ENCODE data around the gene SLC48A1.

SLC48A1 gene

GRCh38 chr12:47791351-47791746, 18.3 kb downstream of the SLC48A1 start:
- Histone ChIP-seq H3K4me3 (ENCODE audit: low read length) (no peak overlapping the region), H3K36me3 (ENCODE audit: insufficient read depth, low read depth, low read length) (peaks cover 84% of the 10 kb centered on the region), H3K27ac (ENCODE audit: low read length) (no peak overlapping the region), H3K27me3 (ENCODE audit: insufficient read depth, low read length) (no peaks in the 10 kb centered on the region), H3K9me3 (ENCODE audit: insufficient read depth, low read depth, low read length) (no peaks in the 10 kb centered on the region), H3K9ac (ENCODE audit: low read depth, low read length) (no peak overlapping the region), H3K4me1 (ENCODE audit: insufficient read depth, low read length) (no peaks in the 10 kb centered on the region)

GRCh38 chr12:47791874-47792273, 18.8 kb downstream of the SLC48A1 start:
- Histone ChIP-seq H3K9me3 (ENCODE audit: insufficient read depth, low read depth, low read length) (no peaks in the 10 kb centered on the region), H3K9ac (ENCODE audit: low read depth, low read length) (no peak overlapping the region), H3K4me1 (ENCODE audit: insufficient read depth, low read length) (no peaks in the 10 kb centered on the region), H3K27me3 (ENCODE audit: insufficient read depth, low read length) (no peaks in the 10 kb centered on the region), H3K27ac (ENCODE audit: low read length) (no peak overlapping the region), H3K4me3 (ENCODE audit: low read length) (no peak overlapping the region), H3K36me3 (ENCODE audit: insufficient read depth, low read depth, low read length) (peaks cover 84% of the 10 kb centered on the region)

GRCh38 chr12:47793015-47793681, 20.1 kb downstream of the SLC48A1 start:
- H3K36me3 ChIP-seq (ENCODE audit: insufficient read depth, low read depth, low read length) = peaks cover 72% of the 10 kb centered on the region
- no peak overlapping the region for H3K9ac ChIP-seq (ENCODE audit: low read depth, low read length)
- no peak overlapping the region for H3K4me3 ChIP-seq (ENCODE audit: low read length)
- H3K9me3 ChIP-seq (ENCODE audit: insufficient read depth, low read depth, low read length) = no peaks in the 10 kb centered on the region
- H3K27me3 ChIP-seq (ENCODE audit: insufficient read depth, low read length) = no peaks in the 10 kb centered on the region
- no peaks in the 10 kb centered on the region for H3K4me1 ChIP-seq (ENCODE audit: insufficient read depth, low read length)
- no peak overlapping the region for H3K27ac ChIP-seq (ENCODE audit: low read length)

- H3K9ac ChIP-seq (ENCODE audit: low read depth, low read length) = no peak overlapping the region
- no peak overlapping the region for H3K4me3 ChIP-seq (ENCODE audit: low read length)
- no peaks in the 10 kb centered on the region for H3K4me1 ChIP-seq (ENCODE audit: insufficient read depth, low read length)
- H3K36me3 ChIP-seq (ENCODE audit: insufficient read depth, low read depth, low read length) = peaks cover 57% of the 10 kb centered on the region
- no peak overlapping the region for H3K27ac ChIP-seq (ENCODE audit: low read length)
- no peaks in the 10 kb centered on the region for H3K9me3 ChIP-seq (ENCODE audit: insufficient read depth, low read depth, low read length)
- H3K27me3 ChIP-seq (ENCODE audit: insufficient read depth, low read length) = no peaks in the 10 kb centered on the region
These were observed 21.6 kb downstream of the SLC48A1 start for GRCh38 chr12:47794679-47795078.

GRCh38 chr12:47795121-47795813, 22.2 kb downstream of the SLC48A1 start:
- Histone ChIP-seq H3K4me1 (ENCODE audit: insufficient read depth, low read length) (no peaks in the 10 kb centered on the region), H3K9ac (ENCODE audit: low read depth, low read length) (no peak overlapping the region), H3K36me3 (ENCODE audit: insufficient read depth, low read depth, low read length) (peaks cover 53% of the 10 kb centered on the region), H3K4me3 (ENCODE audit: low read length) (no peak overlapping the region), H3K27me3 (ENCODE audit: insufficient read depth, low read length) (no peaks in the 10 kb centered on the region), H3K9me3 (ENCODE audit: insufficient read depth, low read depth, low read length) (no peaks in the 10 kb centered on the region), H3K27ac (ENCODE audit: low read length) (no peak overlapping the region)

GRCh38 chr12:47795814-47796411, 22.9 kb downstream of the SLC48A1 start:
- no peaks in the 10 kb centered on the region for H3K4me1 ChIP-seq (ENCODE audit: insufficient read depth, low read length)
- H3K36me3 ChIP-seq (ENCODE audit: insufficient read depth, low read depth, low read length) = peaks cover 49% of the 10 kb centered on the region
- H3K27me3 ChIP-seq (ENCODE audit: insufficient read depth, low read length) = no peaks in the 10 kb centered on the region
- H3K27ac ChIP-seq (ENCODE audit: low read length) = no peak overlapping the region
- H3K4me3 ChIP-seq (ENCODE audit: low read length) = no peak overlapping the region
- H3K9ac ChIP-seq (ENCODE audit: low read depth, low read length) = no peak overlapping the region
- H3K9me3 ChIP-seq (ENCODE audit: insufficient read depth, low read depth, low read length) = no peaks in the 10 kb centered on the region

GRCh38 chr12:47797441-47797840, 24.4 kb downstream of the SLC48A1 start:
- Histone ChIP-seq H3K36me3 (ENCODE audit: insufficient read depth, low read depth, low read length) (peaks cover 45% of the 10 kb centered on the region), H3K4me3 (ENCODE audit: low read length) (no peak overlapping the region), H3K4me1 (ENCODE audit: insufficient read depth, low read length) (no peaks in the 10 kb centered on the region), H3K9ac (ENCODE audit: low read depth, low read length) (no peak overlapping the region), H3K9me3 (ENCODE audit: insufficient read depth, low read depth, low read length) (no peaks in the 10 kb centered on the region), H3K27me3 (ENCODE audit: insufficient read depth, low read length) (no peaks in the 10 kb centered on the region), H3K27ac (ENCODE audit: low read length) (no peak overlapping the region)

- H3K9ac ChIP-seq (ENCODE audit: low read depth, low read length) = no peak overlapping the region
- H3K27me3 ChIP-seq (ENCODE audit: insufficient read depth, low read length) = no peaks in the 10 kb centered on the region
- H3K36me3 ChIP-seq (ENCODE audit: insufficient read depth, low read depth, low read length) = peaks cover 35% of the 10 kb centered on the region
- H3K27ac ChIP-seq (ENCODE audit: low read length) = no peak overlapping the region
- no peaks in the 10 kb centered on the region for H3K4me1 ChIP-seq (ENCODE audit: insufficient read depth, low read length)
- no peaks in the 10 kb centered on the region for H3K9me3 ChIP-seq (ENCODE audit: insufficient read depth, low read depth, low read length)
- H3K4me3 ChIP-seq (ENCODE audit: low read length) = no peak overlapping the region
These were observed 25.4 kb downstream of the SLC48A1 start for GRCh38 chr12:47798382-47798948.

- no peaks in the 10 kb centered on the region for H3K27me3 ChIP-seq (ENCODE audit: insufficient read depth, low read length)
- H3K36me3 ChIP-seq (ENCODE audit: insufficient read depth, low read depth, low read length) = peaks cover 30% of the 10 kb centered on the region
- no peak overlapping the region for H3K9ac ChIP-seq (ENCODE audit: low read depth, low read length)
- H3K4me3 ChIP-seq (ENCODE audit: low read length) = no peak overlapping the region
- H3K27ac ChIP-seq (ENCODE audit: low read length) = no peak overlapping the region
- H3K4me1 ChIP-seq (ENCODE audit: insufficient read depth, low read length) = no peaks in the 10 kb centered on the region
- no peaks in the 10 kb centered on the region for H3K9me3 ChIP-seq (ENCODE audit: insufficient read depth, low read depth, low read length)
These were observed 26.4 kb downstream of the SLC48A1 start for GRCh38 chr12:47799357-47799955.

GRCh38 chr12:47800582-47800981, 27.5 kb downstream of the SLC48A1 start:
- no peaks in the 10 kb centered on the region for H3K27me3 ChIP-seq (ENCODE audit: insufficient read depth, low read length)
- no peaks in the 10 kb centered on the region for H3K4me1 ChIP-seq (ENCODE audit: insufficient read depth, low read length)
- H3K9me3 ChIP-seq (ENCODE audit: insufficient read depth, low read depth, low read length) = no peaks in the 10 kb centered on the region
- no peak overlapping the region for H3K9ac ChIP-seq (ENCODE audit: low read depth, low read length)
- no peak overlapping the region for H3K4me3 ChIP-seq (ENCODE audit: low read length)
- H3K27ac ChIP-seq (ENCODE audit: low read length) = no peak overlapping the region
- peaks cover 26% of the 10 kb centered on the region for H3K36me3 ChIP-seq (ENCODE audit: insufficient read depth, low read depth, low read length)

GRCh38 chr12:47801170-47801903, 28.3 kb downstream of the SLC48A1 start:
- no peak overlapping the region for H3K9ac ChIP-seq (ENCODE audit: low read depth, low read length)
- no peak overlapping the region for H3K27ac ChIP-seq (ENCODE audit: low read length)
- peaks cover 32% of the 10 kb centered on the region for H3K36me3 ChIP-seq (ENCODE audit: insufficient read depth, low read depth, low read length)
- H3K27me3 ChIP-seq (ENCODE audit: insufficient read depth, low read length) = no peaks in the 10 kb centered on the region
- H3K4me3 ChIP-seq (ENCODE audit: low read length) = no peak overlapping the region
- H3K9me3 ChIP-seq (ENCODE audit: insufficient read depth, low read depth, low read length) = no peaks in the 10 kb centered on the region
- H3K4me1 ChIP-seq (ENCODE audit: insufficient read depth, low read length) = no peaks in the 10 kb centered on the region

Measured in iPS-20b (cell line).